ENCODE results near the gene DOCK2. TPM values are rescaled to one million over a fixed set of nuclear protein-coding genes. Genes with fewer than 3 reads are reported as not detected.

DOCK2 gene
- total RNA-seq, 1 donor from 2014 or later, result 6.5 TPM

GRCh38 chr5:169599451-169599850 is 37.6 kb upstream of the DOCK2 start:
- DNase-seq (ENCODE audit: low spot score), result no peak
- no peak overlapping the region for H3K27ac Mint-ChIP-seq (ENCODE audit: unreplicated experiment)
- peaks cover 15% of the 10 kb centered on the region for H3K36me3 Mint-ChIP-seq (ENCODE audit: low read depth, unreplicated experiment)
- H3K9me3 Mint-ChIP-seq (ENCODE audit: unreplicated experiment), result no peaks in the 10 kb centered on the region
- no peak for TF ChIP-seq CTCF (IDR thresholded peaks at IDR 0.05; ENCODE audit: unreplicated experiment)
- H3K4me1 Mint-ChIP-seq (ENCODE audit: unreplicated experiment), result no peaks in the 10 kb centered on the region
- no peak overlapping the region for H3K4me3 Mint-ChIP-seq (ENCODE audit: unreplicated experiment)
- no peaks in the 10 kb centered on the region for H3K27me3 Mint-ChIP-seq (ENCODE audit: unreplicated experiment)

GRCh38 chr5:169602535-169602934 is 34.5 kb upstream of the DOCK2 start:
- TF ChIP-seq CTCF (IDR thresholded peaks at IDR 0.05; ENCODE audit: unreplicated experiment), result no peak
- H3K4me1 Mint-ChIP-seq (ENCODE audit: unreplicated experiment), result no peaks in the 10 kb centered on the region
- H3K36me3 Mint-ChIP-seq (ENCODE audit: low read depth, unreplicated experiment), result peaks cover 14% of the 10 kb centered on the region
- H3K27me3 Mint-ChIP-seq (ENCODE audit: unreplicated experiment), result no peaks in the 10 kb centered on the region
- H3K4me3 Mint-ChIP-seq (ENCODE audit: unreplicated experiment), result no peak overlapping the region
- no peak for DNase-seq (ENCODE audit: low spot score)
- no peaks in the 10 kb centered on the region for H3K9me3 Mint-ChIP-seq (ENCODE audit: unreplicated experiment)
- H3K27ac Mint-ChIP-seq (ENCODE audit: unreplicated experiment), result no peak overlapping the region

- Mint-ChIP-seq H3K27me3 (ENCODE audit: unreplicated experiment) (no peaks in the 10 kb centered on the region), H3K27ac (ENCODE audit: unreplicated experiment) (no peak overlapping the region), H3K9me3 (ENCODE audit: unreplicated experiment) (no peaks in the 10 kb centered on the region), H3K4me1 (ENCODE audit: unreplicated experiment) (no peaks in the 10 kb centered on the region), H3K4me3 (ENCODE audit: unreplicated experiment) (no peak overlapping the region), H3K36me3 (ENCODE audit: low read depth, unreplicated experiment) (peaks cover 4% of the 10 kb centered on the region)
- DNase-seq (ENCODE audit: low spot score), result no peak
- no peak for TF ChIP-seq CTCF (IDR thresholded peaks at IDR 0.05; ENCODE audit: unreplicated experiment)
These were observed 30.8 kb upstream of the DOCK2 start for GRCh38 chr5:169606279-169606678.

- no peak for DNase-seq (ENCODE audit: low spot score)
- TF ChIP-seq CTCF (IDR thresholded peaks at IDR 0.05; ENCODE audit: unreplicated experiment), result no peak
- no peaks in the 10 kb centered on the region for H3K4me1 Mint-ChIP-seq (ENCODE audit: unreplicated experiment)
- no peak overlapping the region for H3K4me3 Mint-ChIP-seq (ENCODE audit: unreplicated experiment)
- H3K27me3 Mint-ChIP-seq (ENCODE audit: unreplicated experiment), result no peaks in the 10 kb centered on the region
- H3K9me3 Mint-ChIP-seq (ENCODE audit: unreplicated experiment), result no peaks in the 10 kb centered on the region
- H3K36me3 Mint-ChIP-seq (ENCODE audit: low read depth, unreplicated experiment), result no peaks in the 10 kb centered on the region
- no peak overlapping the region for H3K27ac Mint-ChIP-seq (ENCODE audit: unreplicated experiment)
These were observed 29.2 kb upstream of the DOCK2 start for GRCh38 chr5:169607882-169608281.

GRCh38 chr5:169609716-169610115 is 27.4 kb upstream of the DOCK2 start:
- no peak for DNase-seq (ENCODE audit: low spot score)
- H3K27ac Mint-ChIP-seq (ENCODE audit: unreplicated experiment), result no peak overlapping the region
- H3K4me1 Mint-ChIP-seq (ENCODE audit: unreplicated experiment), result no peaks in the 10 kb centered on the region
- no peak overlapping the region for H3K4me3 Mint-ChIP-seq (ENCODE audit: unreplicated experiment)
- no peaks in the 10 kb centered on the region for H3K36me3 Mint-ChIP-seq (ENCODE audit: low read depth, unreplicated experiment)
- H3K9me3 Mint-ChIP-seq (ENCODE audit: unreplicated experiment), result no peaks in the 10 kb centered on the region
- no peaks in the 10 kb centered on the region for H3K27me3 Mint-ChIP-seq (ENCODE audit: unreplicated experiment)
- TF ChIP-seq CTCF (IDR thresholded peaks at IDR 0.05; ENCODE audit: unreplicated experiment), result no peak

Data from endothelial cell (in vitro differentiated cells).